Neutrophil (primary cell): ENCODE results near the gene AHRR.

Experiments used
- H3K27ac ChIP-seq: fragments of 200-600 bp; sonication (generic); 2 replicates; pipeline ENCODE4 v1.5.1; 2016; ENCODE audit warnings: mild to moderate bottlenecking, moderate library complexity
- H3K27me3 ChIP-seq: fragments of 200-600 bp; sonication (generic); 2 replicates; pipeline ENCODE4 v1.6.0; 2016; ENCODE audit warnings: mild to moderate bottlenecking
- H3K36me3 ChIP-seq: fragments of 200-600 bp; sonication (generic); 2 replicates; pipeline ENCODE4 v1.5.1; 2017
- H3K4me1 ChIP-seq, 2 experiments: fragments of 200-600 bp in 1 of 2; sonication (generic) in 1 of 2; 1 replicate in 1 of 2; 2 replicates in 1 of 2; pipeline versions ENCODE4 v1.5.1 to v1.6.1; 2013 to 2016; ENCODE audit warnings: low read depth in 1 of 2, low read length in 1 of 2, mild to moderate bottlenecking in 1 of 2, moderate library complexity in 1 of 2; ENCODE audit not compliant: control insufficient read depth in 1 of 2, insufficient read depth in 1 of 2
- H3K4me3 ChIP-seq, 2 experiments: fragments of 200-600 bp in 1 of 2; sonication (generic) in 1 of 2; 1 replicate in 1 of 2; 2 replicates in 1 of 2; pipeline ENCODE4 v1.5.1; 2013 to 2016; ENCODE audit warnings: low read depth in 1 of 2, low read length in 1 of 2, mild to moderate bottlenecking in 1 of 2, moderate library complexity in 1 of 2
- H3K9me3 ChIP-seq: fragments of 200-600 bp; sonication (generic); 2 replicates; pipeline ENCODE4 v1.5.1; 2016
- TF ChIP-seq, protein P1 (sequence below): fragments of 200-600 bp; sonication (generic); IDR thresholded peaks from 2 replicates; pipeline ENCODE4 v1.5.1; 2016; ENCODE audit warnings: antibody characterized with exemption

Gene AHRR

DNA sequence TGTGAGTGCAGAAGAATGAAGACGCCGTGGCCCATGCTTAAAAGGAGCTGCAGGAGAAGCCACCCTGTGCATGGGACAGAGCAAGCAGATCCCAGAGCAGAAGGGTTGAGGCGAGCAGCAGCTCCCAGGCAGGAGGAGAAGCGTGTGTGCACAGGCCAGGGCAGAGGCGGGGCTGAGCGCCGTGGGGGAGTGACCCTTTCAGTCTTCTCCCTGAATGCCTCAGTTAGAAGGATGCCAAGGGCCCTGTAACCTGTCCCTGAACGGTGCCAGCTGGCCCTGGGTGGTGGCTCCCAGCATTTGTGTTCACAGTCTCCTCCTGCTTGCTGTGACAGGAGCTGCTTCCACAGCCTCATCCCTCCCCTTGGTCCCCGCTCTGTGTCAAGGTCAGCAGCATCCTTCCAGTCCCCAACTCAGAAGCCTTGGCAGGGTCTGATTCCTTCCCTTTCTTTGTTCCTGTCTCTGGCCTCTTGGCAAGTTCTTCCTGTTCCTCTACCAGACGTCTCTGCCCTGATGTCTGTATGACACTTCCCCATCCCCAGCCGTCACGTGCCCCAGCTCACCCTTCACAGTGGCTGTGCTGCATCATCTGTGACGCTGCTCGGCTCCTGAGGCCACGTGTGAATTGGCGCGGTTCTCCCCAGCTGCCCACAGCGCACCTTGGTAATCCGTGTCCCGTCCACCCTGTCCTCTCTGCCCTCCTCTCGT is 126.7 kb downstream of the AHRR start:
- H3K36me3 ChIP-seq = peaks cover 65% of the 10 kb centered on the region
- H3K27ac ChIP-seq = peak overlapping the region; percentile 93

GRCh38 chr5:448766-449090 is 127.2 kb downstream of the AHRR start:
- Histone ChIP-seq H3K36me3 (peaks cover 70% of the 10 kb centered on the region), H3K27ac (peak overlapping the region; percentile 93), H3K9me3 (no peaks in the 10 kb centered on the region), H3K27me3 (no peaks in the 10 kb centered on the region), H3K4me1 (peaks cover 35 to 37% of the 10 kb centered on the region in 2 experiments), H3K4me3 (peak overlapping the region in 1 of 2 experiments; percentile 31)
- TF ChIP-seq, protein P1, sequence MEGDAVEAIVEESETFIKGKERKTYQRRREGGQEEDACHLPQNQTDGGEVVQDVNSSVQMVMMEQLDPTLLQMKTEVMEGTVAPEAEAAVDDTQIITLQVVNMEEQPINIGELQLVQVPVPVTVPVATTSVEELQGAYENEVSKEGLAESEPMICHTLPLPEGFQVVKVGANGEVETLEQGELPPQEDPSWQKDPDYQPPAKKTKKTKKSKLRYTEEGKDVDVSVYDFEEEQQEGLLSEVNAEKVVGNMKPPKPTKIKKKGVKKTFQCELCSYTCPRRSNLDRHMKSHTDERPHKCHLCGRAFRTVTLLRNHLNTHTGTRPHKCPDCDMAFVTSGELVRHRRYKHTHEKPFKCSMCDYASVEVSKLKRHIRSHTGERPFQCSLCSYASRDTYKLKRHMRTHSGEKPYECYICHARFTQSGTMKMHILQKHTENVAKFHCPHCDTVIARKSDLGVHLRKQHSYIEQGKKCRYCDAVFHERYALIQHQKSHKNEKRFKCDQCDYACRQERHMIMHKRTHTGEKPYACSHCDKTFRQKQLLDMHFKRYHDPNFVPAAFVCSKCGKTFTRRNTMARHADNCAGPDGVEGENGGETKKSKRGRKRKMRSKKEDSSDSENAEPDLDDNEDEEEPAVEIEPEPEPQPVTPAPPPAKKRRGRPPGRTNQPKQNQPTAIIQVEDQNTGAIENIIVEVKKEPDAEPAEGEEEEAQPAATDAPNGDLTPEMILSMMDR = no peak

More for the DNA sequence above, 126.7 kb downstream of the AHRR start:
- Histone ChIP-seq H3K4me3 (peak overlapping the region in 1 of 2 experiments; percentile 31), H3K9me3 (no peaks in the 10 kb centered on the region), H3K27me3 (no peaks in the 10 kb centered on the region), H3K4me1 (peaks cover 40 to 42% of the 10 kb centered on the region in 2 experiments)
- TF ChIP-seq, protein P1 = peak; percentile 21

GRCh38 chr5:449151-449550 is 127.6 kb downstream of the AHRR start:
- Histone ChIP-seq H3K27me3 (no peaks in the 10 kb centered on the region), H3K4me3 (no peak overlapping the region), H3K9me3 (no peaks in the 10 kb centered on the region), H3K36me3 (peaks cover 74% of the 10 kb centered on the region), H3K4me1 (peaks cover 31 to 33% of the 10 kb centered on the region in 2 experiments), H3K27ac (peak overlapping the region; percentile 93)
- TF ChIP-seq, protein P1 = no peak

DNA sequence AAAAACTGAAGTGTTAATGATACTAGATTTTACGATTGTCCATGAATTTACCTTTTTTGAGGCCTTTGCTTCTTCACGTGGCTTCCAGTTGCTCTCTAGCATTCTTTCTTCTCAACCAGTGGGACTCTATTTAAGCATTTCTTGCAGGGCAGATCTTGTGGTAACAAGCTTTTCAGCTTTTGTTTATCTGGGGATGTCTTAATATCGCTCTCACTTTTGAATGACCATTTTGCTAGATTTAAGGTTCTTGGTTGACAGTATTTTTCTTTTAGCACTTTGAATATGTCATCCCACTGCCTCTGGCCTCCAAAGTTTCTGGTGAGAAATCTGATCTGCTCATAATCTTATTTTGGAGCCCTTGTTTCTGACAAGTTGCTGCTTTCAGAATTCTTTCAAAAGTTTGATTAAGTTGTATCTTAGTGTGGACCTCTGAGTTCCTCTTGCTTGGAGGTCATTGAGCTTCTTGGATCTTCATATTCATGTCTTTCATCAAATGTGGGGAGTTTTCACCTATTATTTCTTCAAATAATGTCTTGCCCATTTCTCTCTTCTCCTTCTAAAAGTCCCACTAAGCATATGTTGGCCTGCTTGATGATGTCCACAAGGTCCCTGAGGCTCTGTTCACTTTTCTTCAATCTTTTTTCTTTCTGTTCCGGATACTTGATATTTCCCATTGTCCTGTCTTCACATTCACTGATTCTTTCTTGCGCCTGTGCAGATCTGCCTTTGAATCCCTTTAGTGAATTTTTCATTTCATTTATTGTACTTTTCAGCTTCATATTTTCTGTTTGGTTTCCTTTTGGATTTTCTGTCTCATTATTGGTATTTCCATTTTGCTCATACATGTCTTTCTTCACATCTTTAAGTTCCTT is 130.3 kb downstream of the AHRR start:
- Histone ChIP-seq H3K27me3 (no peaks in the 10 kb centered on the region), H3K4me3 (no peak overlapping the region), H3K27ac (no peak overlapping the region), H3K4me1 (peaks cover 22% of the 10 kb centered on the region in 2 experiments), H3K9me3 (no peaks in the 10 kb centered on the region), H3K36me3 (peaks cover 84% of the 10 kb centered on the region)
- TF ChIP-seq, protein P1 = no peak

DNA sequence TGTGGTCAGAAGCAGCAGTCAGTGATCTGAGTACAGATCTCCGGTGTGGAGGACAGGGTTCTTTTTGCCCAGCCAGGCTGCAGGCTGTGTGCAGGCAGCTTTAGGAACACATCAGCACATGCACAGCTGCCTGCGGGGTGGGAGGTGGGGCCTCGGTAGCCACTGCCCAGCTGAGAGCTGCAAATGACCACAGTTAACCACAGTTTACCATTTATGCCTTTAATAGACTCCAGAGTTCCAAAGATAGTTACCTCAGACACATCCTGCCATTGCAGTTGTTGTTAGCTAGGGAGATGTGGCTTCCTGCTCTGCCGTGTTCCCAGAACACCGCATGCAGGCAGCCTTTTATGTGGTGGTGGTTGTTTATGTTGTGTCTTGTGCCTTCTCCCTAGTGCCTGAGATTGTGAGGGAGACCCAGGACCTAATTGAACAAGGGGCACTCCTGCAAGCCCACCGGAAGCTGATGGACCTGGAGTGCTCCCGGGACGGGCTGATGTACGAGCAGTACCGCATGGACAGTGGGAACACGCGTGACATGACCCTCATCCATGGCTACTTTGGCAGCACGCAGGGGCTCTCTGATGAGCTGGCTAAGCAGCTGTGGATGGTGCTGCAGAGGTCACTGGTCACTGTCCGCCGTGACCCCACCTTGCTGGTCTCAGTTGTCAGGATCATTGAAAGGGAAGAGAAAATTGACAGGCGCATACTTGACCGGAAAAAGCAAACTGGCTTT is 131.6 kb downstream of the AHRR start:
- Histone ChIP-seq H3K27ac (no peak overlapping the region), H3K4me1 (peaks cover 9% of the 10 kb centered on the region in 2 experiments), H3K4me3 (no peak overlapping the region), H3K27me3 (no peaks in the 10 kb centered on the region), H3K9me3 (no peaks in the 10 kb centered on the region), H3K36me3 (peaks cover 84% of the 10 kb centered on the region)
- TF ChIP-seq, protein P1 = no peak
